Measurements from ENCODE around the gene WIPF2.

DNA sequence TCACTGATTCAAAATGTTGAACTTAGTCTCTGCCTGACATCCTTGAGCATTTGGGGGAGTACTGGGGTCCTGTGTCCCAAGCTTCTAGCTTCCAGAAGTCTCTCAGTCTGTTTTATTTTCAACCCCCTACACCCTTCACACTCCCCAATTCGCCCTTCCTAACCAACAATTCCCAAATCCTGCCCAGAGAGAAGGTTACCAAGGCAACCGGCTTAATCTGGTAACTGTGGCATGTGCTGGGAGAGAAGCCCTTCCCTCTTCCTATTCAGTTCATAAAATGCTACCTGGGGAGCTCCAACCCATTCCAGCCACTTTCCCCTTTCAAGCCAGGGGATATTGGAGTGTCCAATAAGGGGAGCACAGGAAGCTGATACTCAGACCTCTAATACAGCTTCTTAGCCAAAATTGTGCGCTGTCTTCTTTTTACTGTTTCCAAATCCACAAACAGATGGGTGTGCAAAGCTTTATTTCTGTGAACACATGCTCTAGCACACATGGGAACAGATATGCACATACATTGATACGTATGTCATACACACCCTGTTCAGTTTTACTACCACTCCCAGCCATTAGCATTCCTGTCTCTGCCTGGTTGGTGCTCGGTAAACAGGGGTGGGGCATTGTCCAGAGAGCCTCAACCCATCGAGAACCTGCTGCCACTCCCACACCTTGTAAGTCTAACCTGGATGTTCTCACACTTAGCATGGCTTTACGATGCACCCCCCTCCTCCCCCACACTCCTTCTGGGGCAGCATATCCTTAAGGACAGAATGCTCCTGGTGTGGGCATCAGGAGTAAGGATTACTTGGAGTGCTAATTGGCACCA is 43.0 kb upstream of the WIPF2 start:
- TF ChIP-seq, protein P1, sequence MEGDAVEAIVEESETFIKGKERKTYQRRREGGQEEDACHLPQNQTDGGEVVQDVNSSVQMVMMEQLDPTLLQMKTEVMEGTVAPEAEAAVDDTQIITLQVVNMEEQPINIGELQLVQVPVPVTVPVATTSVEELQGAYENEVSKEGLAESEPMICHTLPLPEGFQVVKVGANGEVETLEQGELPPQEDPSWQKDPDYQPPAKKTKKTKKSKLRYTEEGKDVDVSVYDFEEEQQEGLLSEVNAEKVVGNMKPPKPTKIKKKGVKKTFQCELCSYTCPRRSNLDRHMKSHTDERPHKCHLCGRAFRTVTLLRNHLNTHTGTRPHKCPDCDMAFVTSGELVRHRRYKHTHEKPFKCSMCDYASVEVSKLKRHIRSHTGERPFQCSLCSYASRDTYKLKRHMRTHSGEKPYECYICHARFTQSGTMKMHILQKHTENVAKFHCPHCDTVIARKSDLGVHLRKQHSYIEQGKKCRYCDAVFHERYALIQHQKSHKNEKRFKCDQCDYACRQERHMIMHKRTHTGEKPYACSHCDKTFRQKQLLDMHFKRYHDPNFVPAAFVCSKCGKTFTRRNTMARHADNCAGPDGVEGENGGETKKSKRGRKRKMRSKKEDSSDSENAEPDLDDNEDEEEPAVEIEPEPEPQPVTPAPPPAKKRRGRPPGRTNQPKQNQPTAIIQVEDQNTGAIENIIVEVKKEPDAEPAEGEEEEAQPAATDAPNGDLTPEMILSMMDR (IDR thresholded peaks at IDR 0.05): no peak
- TF ChIP-seq EHF (CRISPR knock-in tag; IDR thresholded peaks at IDR 0.05): no peak
- TF ChIP-seq MAX (IDR thresholded peaks at IDR 0.05): no peak
- no peak for TF ChIP-seq CHD4 (IDR thresholded peaks at IDR 0.05; ENCODE audit: borderline replicate concordance)
- no peak for TF ChIP-seq JUN (IDR thresholded peaks at IDR 0.05)
- no peak for TF ChIP-seq CEBPB (IDR thresholded peaks at IDR 0.05)
- no peak for TF ChIP-seq PHF8 (IDR thresholded peaks at IDR 0.05; ENCODE audit: borderline replicate concordance, low read depth)
- TF ChIP-seq MAFK (IDR thresholded peaks at IDR 0.05; ENCODE audit: partially characterized antibody): no peak
- no peak for TF ChIP-seq RAD21 (conservative IDR thresholded peaks at IDR 0.05 in 1 of 2, IDR thresholded peaks at IDR 0.05 in 1 of 2)
- TF ChIP-seq ESRRA (IDR thresholded peaks at IDR 0.05; ENCODE audit: borderline replicate concordance, low read length): no peak
- no peak for TF ChIP-seq FOSL2 (IDR thresholded peaks at IDR 0.05)
- no peak for TF ChIP-seq FOSL2 (CRISPR knock-in tag; IDR thresholded peaks at IDR 0.05)
- no peak for TF ChIP-seq POLR2AphosphoS2 (conservative IDR thresholded peaks at IDR 0.05; ENCODE audit: low read length)
